GM12878 (cell line): Measurements from ENCODE around the gene IRF1.

Experiments
- BHLHE40 ChIP-seq, 2 experiments: fragments of 450-650 bp in 1 of 2; IDR thresholded peaks; 2 replicates each; pipeline ENCODE4 v1.6.1; 2011 to 2017; ENCODE audit warnings: low read depth in 2 of 2, borderline replicate concordance in 1 of 2, improper control_type of control experiment in 1 of 2, low read length in 1 of 2, mild to moderate bottlenecking in 1 of 2
- BRCA1 ChIP-seq: IDR thresholded peaks from 2 replicates; pipeline ENCODE4 v1.6.1; 2011; ENCODE audit warnings: low read depth, low read length, improper control_type of control experiment
- CTCF ChIP-seq, 3 experiments: IDR thresholded peaks in 2 of 3; conservative IDR thresholded peaks in 1 of 3; 2 replicates each; pipeline ENCODE4 v1.5.1; 2011; ENCODE audit warnings: low read depth in 3 of 3, low read length in 3 of 3, mild to moderate bottlenecking in 3 of 3, control low read depth in 2 of 3, moderate library complexity in 2 of 3, inconsistent platforms in 1 of 3, mixed read lengths in 1 of 3; ENCODE audit not compliant: control insufficient read depth in 2 of 3, insufficient read depth in 1 of 3; ENCODE audit errors: extremely low read depth in 1 of 3
- E4F1 ChIP-seq: fragments of 450-650 bp; IDR thresholded peaks from 2 replicates; pipeline ENCODE4 v1.6.1; 2018; ENCODE audit warnings: borderline replicate concordance, mild to moderate bottlenecking; ENCODE audit not compliant: partially characterized antibody
- FOXM1 ChIP-seq: IDR thresholded peaks from 2 replicates; pipeline ENCODE4 v1.6.1; 2012; ENCODE audit warnings: low read depth, mild to moderate bottlenecking, inconsistent platforms, low read length, moderate library complexity
- NRF1 ChIP-seq: conservative IDR thresholded peaks from 2 replicates; pipeline ENCODE4 v1.6.1; 2011; ENCODE audit warnings: mild to moderate bottlenecking, low read depth, low read length, improper control_type of control experiment
- POLR2A ChIP-seq: IDR thresholded peaks from 2 replicates; pipeline ENCODE4 v1.6.1; 2011; ENCODE audit warnings: low read depth, mild to moderate bottlenecking, low read length
- SP1 ChIP-seq: IDR thresholded peaks from one replicate; pipeline ENCODE4 v1.6.1; 2011; ENCODE audit warnings: low read depth, low read length
- SUZ12 ChIP-seq: fragments of 200-600 bp; sonication (generic); IDR thresholded peaks from one replicate; pipeline ENCODE4 v1.6.1; 2018; ENCODE audit warnings: antibody characterized with exemption, mild to moderate bottlenecking; ENCODE audit not compliant: unreplicated experiment
- TCF12 ChIP-seq: IDR thresholded peaks from 2 replicates; pipeline ENCODE4 v1.6.1; 2011; ENCODE audit warnings: low read depth, mild to moderate bottlenecking, low read length
- USF2 ChIP-seq: IDR thresholded peaks from 2 replicates; pipeline ENCODE4 v1.6.1; 2011; ENCODE audit warnings: low read depth, low read length, improper control_type of control experiment, borderline replicate concordance
- ZBTB33 ChIP-seq: fragments of 450-650 bp; IDR thresholded peaks from 2 replicates; pipeline ENCODE4 v1.6.1; 2017; ENCODE audit warnings: mild to moderate bottlenecking

GRCh38 chr5:132487095-132487428 is 3.5 kb downstream of the IRF1 start:
- TF ChIP-seq POLR2A (peak; percentile 56), BHLHE40 (IDR thresholded peaks at IDR 0.05; ENCODE audit: borderline replicate concordance in 1 of 2, low read depth in 2 of 2, low read length in 1 of 2) (no peak), TCF12 (no peak), ZBTB33 (no peak), SUZ12 (no peak), USF2 (no peak), BRCA1 (no peak), FOXM1 (no peak), SP1 (no peak), CTCF (IDR thresholded peaks at IDR 0.05 in 2 of 3, conservative IDR thresholded peaks at IDR 0.05 in 1 of 3; ENCODE audit: control insufficient read depth in 2 of 3, extremely low read depth in 1 of 3, insufficient read depth in 1 of 3, low read depth in 3 of 3, low read length in 3 of 3) (no peak), E4F1 (no peak), NRF1 (no peak)
